NCI-H2107 treated with DMSO at 0.1 percent for 48 hours (cell line): ENCODE measurements around the gene PDIA4.
"Not testable (repeated sequence)": the region's sequence is repeated elsewhere in the genome, so short reads cannot be mapped to it uniquely, and the experiment has no call there.

ENCODE experiments used
- DNase-seq: peaks from one replicate; lab custom pipeline; 2025; ENCODE audit not compliant: unreplicated experiment; lab: John Stamatoyannopoulos, UW

PDIA4 gene

DNA sequence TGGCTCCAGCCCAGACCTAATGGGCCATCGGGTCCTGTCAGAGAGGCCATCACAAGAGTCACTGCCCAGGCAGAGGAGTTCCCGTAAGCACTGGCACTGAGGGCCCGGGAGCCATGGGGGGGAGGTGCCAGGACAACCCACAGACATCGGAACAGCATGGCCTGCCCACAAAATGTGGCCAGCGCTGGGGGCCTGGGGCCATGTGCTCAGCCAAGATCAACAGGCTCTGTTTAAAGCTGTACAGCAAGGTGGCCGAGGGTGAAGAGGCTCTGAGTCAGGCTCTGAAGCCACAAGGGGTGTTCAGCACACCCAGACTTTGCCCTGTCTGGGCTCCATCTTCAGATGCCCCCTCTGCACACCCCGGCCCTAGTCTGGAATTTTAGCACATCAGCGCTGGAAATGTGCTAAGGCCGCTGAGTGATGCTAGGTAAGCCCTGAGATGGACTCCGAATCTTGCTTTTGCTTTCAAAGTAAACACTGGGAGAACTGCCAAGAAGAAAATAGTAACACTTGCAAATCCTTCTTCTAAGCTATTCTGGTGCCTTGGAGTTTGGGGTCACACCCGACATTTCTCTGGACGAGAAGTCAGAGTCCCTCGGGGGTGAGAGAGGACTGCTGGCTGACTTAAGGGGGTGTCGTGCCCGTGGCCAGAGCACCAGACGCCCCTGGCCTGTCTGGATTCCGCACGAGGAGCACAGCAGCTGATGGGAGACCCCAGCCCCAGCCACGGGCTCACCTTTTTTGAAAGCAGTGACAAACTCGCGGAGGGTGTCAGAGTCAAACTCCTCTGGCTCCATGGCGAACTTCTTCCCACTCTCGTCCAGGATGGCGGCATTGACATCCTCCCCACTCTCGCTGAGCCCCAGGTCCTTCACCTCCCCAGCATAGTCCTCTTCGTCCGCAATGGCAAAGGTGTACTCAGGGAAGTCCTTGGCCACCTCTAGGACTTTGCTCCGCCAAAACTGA is 23.6 kb downstream of the PDIA4 start:
- no peak for DNase-seq

DNA sequence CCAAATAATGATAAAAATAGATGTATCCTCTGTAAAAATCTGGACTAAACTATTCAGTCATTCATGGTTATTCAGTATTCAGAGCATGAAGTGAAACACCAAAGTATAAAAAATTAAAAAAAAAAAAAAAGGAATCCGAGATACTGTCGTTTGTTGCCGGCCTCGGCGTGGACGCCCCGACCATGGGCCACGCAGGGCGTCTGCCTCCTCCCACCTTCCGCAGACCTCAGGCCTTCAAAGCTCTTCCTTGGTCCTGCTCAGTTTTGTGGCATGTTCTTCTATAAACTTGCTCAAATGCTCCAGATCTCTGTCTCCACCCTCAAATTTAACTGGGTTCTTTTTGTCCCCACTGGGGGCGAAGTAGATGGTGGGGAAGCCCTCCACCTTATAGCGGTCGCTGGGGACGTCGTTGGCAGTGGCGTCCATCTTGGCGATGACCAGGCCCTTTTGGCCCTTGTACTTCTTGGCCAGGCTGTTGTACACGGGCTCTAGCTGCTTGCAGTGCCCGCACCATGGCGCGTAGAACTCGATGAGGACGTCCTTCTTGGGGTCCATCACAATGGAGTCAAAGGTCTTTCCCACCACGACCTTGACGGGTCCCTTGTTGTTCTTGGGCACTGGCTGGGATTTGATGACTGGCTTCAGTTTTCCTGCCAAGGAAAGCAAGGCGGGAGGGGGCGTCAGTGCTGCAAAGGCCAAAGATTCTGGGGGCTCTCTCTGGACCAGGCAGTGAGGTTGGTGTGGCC is 24.6 kb downstream of the PDIA4 start:
- no peak for DNase-seq

DNA sequence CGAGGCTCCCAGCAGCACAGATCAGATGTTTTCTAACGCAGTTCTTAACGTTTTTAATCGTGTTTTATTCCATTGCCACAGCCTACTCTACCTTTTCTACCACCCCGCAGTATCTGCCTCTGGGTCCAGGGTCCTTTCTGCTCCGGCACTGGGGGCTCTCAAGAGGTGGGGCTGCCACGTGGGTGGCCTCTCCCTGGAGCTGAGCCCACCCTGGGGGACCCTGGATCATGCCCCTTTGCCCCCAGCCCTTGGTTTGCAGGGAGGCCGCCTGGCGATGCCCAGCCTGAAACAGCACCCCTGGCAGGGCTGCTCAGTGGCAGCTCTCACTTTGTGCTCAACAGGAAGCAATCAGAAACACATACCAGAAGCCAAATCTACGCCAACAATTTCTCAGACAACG is 25.3 kb downstream of the PDIA4 start:
- no peak for DNase-seq

DNA sequence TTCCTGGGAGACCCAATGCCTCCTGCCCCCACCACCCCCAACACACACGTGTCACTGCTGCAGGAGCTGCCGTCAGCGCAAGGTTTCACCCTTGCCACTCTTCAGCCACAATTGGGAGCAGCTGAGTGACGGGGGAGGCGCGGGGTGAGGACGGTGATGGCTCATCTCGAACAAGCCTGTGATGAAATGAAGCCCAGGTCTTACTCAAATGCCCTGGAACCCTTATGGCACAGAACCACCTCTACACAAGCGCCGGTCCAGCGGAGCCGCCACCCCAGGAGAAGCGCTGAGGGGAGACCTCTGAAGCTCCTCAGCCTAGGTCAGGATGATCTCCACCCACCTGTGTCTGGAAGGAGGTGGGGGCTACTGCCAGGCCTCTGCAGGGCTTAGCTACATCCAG is 25.7 kb downstream of the PDIA4 start:
- DNase-seq = no peak

DNA sequence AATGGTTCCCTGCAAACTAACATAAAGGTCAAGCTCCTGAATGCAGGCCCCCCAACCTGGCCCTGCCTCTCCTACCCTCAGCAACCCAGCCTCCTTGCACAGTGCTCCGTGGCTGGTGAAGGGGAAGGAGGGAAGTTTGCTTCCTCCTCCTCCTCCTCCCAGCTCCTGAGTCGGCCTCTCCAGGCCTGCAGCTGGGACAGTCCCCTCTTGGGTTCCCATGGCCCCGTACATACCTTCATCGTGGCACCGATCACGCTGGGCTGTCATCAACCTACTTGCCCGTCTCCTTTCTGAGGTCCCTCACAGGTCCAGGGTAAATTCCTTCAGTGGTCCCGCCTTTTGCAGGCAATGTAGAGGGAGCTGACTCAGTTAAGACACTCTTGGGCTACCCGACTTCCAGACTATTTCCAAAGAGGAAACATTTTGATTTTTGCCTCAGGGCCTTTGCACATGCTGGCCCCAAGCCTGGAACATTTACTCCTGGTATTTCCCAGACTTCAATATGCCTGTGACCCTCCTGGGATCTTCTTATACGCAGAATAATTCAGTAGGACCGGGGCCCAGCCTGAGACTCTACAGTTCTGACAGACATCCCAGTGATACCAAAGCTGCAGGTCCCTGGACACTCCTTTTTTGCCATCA is 26.8 kb downstream of the PDIA4 start:
- DNase-seq = no peak

DNA sequence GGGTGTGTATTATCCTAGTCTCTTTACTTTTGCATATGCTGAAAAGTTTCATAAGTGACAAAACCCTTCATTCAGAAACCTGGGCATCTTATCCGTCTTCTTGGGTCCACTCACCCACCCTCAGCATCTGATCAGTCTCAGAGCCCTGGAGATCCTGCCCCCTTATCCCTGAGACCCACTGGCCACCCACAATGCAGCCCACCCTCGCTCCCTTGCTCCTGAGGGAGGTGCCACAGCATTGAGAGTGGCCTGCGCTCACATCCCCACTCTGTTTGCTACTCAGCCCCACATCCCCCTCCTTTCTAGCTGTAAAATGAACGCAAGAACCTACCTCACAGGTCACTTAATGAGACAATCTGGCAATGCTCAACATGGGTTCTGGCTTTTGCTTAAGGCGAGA is 27.3 kb downstream of the PDIA4 start:
- no peak for DNase-seq

DNA sequence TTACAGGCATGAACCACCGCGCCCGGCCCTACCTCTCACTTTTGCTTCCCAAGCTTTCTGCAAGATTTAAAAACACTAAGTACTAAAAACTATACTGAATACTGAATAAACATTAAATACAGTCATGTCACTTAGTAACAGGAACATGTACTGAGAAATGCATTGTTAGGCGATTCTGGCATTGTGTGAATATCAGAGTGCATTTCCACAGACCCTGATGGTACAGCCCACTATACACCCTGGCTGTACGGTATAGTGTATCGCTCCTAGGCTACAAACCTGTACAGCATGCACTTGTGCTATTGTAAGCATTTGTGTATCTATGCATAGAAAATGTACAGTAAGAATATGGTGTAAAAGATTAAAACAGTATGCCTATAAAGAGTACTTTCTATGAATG is 29.1 kb downstream of the PDIA4 start:
- DNase-seq = no peak

DNA sequence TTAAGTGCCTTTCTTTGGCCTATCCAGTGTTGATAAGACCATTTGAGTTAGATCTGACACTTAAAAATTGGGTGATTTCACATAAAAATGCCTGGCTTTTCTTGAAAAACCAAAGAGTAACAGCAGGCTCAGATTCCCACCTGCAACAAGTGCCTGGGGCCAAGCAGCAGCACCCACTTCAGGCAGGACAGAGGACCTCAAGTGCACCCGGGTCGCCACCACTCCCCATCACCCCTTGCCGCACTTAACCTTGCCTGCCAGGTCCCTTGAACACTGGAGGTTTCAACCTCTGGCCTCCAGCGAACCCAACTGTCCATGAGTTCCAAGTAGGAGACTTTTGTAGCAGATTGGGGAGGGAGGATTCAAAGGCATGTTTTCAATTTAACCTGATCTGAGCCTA is 30.8 kb downstream of the PDIA4 start:
- no peak for DNase-seq

DNA sequence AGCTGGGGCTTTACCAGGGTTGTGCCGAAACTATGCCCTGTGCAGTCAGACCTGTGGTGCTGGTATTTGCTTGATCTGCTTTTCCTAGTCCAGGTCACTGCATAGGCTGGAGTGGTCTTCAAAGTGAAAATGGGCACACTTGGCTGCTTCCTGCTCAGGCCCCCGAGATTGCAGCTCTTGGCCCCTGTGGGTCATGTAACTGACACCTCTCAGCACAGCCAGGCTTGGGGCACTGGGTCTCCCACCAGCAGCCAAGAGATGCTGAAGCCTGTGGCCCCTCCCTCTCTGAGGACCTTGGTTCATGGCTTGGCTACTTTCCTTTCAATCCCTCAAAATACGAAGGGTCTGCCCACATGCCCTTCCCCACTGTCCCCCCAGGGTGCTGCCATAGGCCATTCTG is 33.7 kb downstream of the PDIA4 start:
- no peak for DNase-seq

DNA sequence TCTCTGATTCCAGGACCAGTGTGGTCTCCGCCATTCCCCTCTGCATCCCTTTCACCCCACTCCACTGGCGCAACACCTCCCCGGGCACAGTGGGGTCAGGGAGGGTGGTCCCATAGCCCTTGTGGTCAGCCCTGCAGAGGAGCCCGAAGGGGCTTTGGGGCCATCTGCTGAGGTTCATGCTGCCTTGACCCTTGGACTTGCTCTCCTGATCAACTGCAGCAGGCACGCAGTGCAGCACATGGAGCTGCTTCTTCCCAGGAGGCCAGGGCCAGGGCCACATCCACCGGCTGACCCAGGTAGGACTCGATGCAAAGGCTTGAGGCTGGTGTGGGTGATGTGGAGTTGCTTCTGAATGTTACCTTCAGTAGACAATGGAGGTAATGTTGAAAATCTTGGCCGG is 35.1 kb downstream of the PDIA4 start:
- no peak for DNase-seq

DNA sequence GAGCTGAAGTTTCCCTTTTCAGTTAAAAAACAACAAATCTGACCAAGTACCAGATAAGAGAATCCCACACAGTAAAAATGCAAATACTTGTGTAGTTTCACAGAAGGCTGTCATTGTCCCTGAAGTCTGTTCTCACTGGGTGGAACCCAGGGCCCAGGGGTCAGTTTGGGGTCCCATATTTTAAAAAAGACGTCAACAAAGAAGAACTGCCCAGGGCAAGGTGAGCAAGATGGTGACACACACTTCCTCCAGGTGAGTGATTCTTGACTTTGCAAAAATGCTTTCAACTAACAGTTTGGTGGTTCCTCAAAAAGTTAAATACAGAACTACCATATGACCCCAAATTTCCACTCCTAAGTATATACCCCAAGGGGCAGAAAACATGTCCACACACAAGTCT is 36.8 kb downstream of the PDIA4 start:
- DNase-seq = no peak

DNA sequence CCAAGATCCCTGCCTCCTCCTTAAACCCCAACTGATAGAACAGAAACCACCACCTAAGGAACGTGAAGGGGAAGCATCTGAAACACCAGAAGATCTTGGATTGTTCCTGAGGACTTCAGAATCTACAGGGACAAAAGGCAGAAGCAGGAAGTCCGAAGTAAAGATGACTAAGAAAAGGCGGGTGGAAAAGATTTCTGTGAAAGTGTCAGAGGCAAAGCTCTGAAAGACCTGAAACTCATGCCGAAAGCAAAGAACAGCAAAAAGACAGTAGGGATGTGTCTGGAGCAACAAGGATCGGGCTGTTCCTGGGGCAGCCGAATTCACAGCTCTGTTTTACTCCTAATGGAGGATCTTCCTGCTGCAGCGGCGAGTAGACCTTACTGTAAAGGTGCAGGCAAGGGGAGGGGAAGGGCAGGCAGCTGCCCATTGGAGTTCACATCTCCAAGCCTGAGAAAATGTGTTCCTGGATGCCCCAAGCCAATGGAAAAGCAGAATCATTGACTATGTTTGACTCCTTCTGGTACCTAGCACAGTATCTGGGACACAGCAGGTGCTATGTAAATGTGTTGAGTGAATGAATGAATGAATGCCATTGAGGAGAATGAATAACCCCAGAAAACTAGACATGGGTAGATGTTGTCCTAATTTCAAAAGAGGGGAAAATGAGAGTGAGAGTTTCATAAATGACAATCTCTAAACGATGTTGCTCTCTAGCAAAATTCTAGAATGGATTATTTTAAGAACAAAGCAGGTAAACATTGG is 40.4 kb downstream of the PDIA4 start:
- DNase-seq = peak; percentile 45

DNA sequence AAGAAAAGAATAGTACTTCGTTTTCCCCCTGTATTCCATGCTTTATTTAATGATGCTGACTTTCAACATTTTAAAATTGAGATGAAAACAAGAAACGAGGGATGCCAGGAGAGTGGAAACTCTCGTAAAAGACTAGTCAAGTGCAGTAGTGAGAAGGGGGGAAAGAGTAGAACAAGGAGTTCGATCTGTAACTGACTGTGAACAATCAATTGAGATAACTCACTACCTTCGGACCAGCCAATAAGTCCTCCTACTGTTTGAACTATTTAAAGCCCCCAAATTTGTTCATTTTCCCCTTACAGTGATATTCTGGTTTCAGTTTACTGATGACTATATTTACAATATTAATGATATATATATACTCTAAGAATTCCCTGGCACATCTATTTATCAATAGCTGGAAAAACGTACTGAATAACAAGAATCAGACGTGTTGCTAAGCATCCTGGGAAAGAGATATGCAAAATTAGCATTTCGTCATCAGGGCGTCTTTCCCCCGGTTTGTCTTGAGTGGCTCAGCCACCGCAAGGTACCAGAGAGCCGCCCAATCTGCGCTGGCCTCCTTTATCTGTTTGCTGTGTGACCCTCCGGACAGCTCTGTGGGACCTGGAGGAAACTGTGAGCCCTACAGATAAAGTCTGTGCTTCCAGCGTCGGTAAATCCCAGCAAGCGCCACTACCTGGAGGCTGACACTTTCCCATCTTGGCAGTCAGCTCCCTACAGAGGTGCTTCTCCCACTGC is 41.1 kb downstream of the PDIA4 start:
- DNase-seq = peak; percentile 87

DNA sequence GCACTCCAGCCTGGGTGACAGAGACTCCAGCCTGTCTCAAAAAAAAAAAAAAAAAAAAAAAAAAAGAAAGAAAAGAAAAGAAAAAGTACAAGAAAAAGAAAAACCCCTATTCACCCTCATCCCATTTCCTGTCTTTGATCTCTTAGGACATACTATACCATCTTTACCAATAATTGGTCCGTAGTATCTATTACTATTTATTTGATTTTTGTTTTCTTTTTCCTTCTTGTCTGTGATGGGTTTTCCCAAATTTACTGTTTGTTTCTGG is 41.6 kb downstream of the PDIA4 start:
- DNase-seq = no peak

DNA sequence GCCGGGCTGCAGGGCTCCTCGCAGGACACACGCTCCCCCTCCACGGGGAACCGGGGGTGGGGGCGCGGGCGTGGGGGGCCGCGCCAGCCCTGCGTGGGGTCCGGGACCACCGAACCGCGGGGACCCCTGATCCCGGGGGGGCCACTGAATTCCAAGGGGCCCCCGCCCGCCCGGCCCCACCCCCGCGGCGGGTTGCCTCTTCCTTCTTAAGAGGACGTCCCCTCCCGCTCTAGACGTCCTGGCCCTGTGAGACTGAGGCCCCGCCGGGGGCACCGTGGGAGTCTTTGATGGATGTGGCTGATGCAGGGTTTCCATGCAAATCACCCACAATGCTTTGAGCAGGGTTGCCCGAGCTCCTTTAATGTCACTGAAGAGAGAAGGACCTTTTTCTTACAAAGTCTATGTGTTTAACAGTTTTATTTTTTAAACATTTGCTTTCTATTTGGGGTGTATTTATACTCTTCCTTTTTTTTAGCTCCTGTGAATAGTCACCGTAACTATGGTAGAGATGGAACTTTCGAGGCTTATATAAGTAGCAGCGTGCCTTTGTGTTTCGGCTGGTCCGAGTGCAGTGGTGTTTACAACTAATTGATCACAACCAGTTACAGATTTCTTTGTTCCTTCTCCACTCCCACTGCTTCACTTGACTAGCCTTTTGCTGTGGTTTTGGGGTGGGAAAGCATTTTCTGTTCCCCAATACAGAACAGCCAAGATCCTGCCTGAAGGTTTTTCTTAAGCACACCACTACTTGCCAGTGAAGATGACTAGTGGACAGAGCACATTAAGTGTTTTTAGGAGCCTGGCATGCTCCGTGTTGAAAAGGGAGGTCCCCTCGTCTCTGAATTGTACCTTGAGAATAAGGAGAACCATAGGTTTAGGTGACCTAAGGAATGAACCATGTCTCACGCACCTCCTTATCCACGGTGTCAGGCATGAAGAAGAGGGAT is 44.8 kb downstream of the PDIA4 start:
- peak; percentile 62 for DNase-seq

DNA sequence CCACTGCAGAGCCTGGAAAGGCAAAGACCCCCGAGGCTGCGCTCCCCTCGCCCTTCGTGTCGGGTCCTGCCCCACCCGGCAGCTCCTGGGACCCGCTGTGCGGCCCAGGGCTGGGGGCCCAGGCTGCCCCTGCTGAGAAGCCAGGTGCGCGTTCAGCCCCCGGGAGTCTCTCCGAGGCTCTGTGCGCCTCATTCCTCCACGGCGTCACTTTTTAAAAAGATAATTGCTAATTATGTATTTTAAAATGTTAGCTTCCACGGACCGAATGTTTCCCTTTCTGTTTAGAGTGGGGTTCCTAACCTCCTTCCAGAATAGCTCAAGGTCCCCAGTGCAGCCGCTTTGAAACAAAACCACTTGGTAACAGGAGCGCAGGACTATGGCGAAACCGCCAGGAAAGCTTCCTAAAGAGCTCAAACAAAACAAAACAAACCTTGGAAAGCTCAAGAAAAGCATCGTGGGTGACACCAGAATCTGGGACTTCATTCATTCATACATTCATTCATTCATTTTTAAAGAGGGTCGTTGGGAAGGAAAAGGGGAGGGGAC is 45.6 kb downstream of the PDIA4 start:
- no peak for DNase-seq

DNA sequence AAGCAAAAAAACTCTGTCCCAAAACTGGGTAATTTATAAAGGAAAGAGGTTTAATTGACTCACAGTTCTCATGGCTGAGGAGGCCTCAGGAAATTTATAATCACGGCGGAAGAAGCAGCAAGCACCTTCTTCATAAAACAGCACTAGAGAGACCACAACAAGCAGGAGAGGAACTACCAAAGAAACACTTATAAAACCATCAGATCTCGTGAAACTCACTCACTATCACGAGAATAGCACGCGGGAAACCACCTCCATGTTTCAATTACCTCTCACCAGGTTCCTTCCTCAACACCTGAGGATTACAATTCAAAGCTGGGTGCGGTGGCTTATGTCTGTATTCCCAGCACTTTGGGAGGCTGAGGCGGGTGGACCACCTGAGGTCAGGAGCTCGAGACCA is 48.5 kb downstream of the PDIA4 start:
- DNase-seq = no peak

DNA sequence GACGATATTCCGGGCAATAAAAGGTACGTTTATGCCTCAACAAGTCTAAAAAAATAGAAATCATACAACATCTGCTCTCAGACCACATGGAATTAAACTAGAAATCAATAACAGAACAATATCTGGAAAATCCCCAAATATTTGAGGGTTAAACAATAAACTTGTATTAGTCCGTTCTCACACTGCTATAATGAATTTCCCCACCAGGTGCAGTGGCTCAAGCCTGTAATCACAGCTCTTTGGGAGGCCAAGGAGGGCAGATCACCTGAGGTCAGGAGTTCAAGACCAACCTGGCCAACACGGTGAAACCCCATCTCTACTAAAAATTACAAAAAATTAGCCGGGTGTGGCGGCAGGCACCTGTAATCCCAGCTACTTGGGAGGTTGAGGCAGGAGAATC is 49.2 kb downstream of the PDIA4 start:
- DNase-seq = not testable (repeated sequence)

DNA sequence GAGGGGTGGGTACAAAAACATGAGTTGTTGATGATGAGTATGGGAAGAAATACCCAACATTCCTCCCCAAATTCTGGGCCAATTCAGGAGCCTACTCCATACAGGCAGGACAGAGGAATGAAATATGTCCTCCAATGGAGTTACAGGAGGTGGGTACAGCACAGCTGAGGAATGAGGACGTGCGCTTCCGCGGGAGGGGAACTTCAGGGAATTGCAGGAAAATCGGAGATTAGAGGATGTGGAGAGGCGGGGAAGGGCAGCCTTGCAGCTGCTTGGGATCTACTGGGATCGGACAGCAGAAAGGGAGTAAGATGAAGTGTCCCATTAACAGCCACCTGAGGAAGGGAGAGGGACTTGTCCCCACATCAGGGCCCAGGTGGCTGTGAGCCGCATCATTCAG is 50.2 kb downstream of the PDIA4 start:
- DNase-seq = no peak
